ENCODE data around the gene OSBPL7. TPM values are rescaled to one million over a fixed set of nuclear protein-coding genes. Genes with fewer than 3 reads are reported as not detected.
A peak's percentile ranks its signal among the peaks of the same experiment; 100 is the strongest.

Gene OSBPL7
- total and polyA plus RNA-seq, 2 of the 13 experiments (the other 11 are each of a cell fraction or from before 2014, with no cell fraction given) = 4.7 to 6.6 TPM

DNA sequence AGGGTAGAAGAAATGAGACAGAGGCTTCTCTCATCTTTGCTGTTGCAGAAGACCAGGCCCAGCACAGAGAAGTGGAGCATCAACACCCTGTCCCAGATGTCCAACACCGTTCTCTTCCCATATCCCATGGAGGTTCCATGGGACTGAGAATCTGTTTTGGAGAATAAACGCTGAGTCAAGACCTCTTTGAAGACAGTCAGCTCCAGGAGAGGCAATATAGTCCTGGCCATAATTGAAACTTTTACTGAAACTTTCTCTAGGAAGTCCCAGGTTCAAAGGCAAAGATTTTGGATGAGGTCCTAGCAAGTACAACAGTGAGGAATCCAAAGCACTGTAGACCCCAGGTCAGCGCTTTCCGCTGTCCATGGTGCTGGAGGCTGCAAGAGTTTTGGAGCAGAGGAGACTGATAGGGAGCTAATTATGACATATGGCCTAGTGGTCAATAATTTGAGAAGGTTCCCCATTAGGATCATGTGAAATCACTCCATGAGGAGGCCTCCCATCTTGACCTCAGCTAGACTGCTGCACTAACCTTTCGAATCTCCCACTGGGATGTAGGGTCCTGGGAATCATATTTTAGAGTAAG lies 36.0 kb downstream of the OSBPL7 start (continued):
- TF ChIP-seq AKAP8 (CRISPR knock-in tag; IDR thresholded peaks at IDR 0.05) (no peak), ONECUT2 (CRISPR knock-in tag; IDR thresholded peaks at IDR 0.05) (0 out of 2 replicates have a peak, but pooled peaks have one; percentile 24), ELF3 (CRISPR knock-in tag; IDR thresholded peaks at IDR 0.05) (peak; percentile 67), MIER2 (CRISPR knock-in tag; IDR thresholded peaks at IDR 0.05) (peak; percentile 99), RBM22 (optimal IDR thresholded peaks at IDR 0.05; ENCODE audit: low read length) (no peak), PRMT3 (CRISPR knock-in tag; IDR thresholded peaks at IDR 0.05; ENCODE audit: borderline replicate concordance, low read depth) (no peak), ZNF816 (CRISPR knock-in tag; IDR thresholded peaks at IDR 0.05; ENCODE audit: borderline replicate concordance) (peak; percentile 52; the same call in 1 of the 2 replicates), ZNF644 (CRISPR knock-in tag; IDR thresholded peaks at IDR 0.05; ENCODE audit: low read depth) (0 out of 2 replicates have a peak, but pooled peaks have one; percentile 72), RFX5 (IDR thresholded peaks at IDR 0.05; ENCODE audit: low read depth, low read length) (no peak), LRRFIP1 (CRISPR knock-in tag; conservative IDR thresholded peaks at IDR 0.05) (0 out of 2 replicates have a peak, but pooled peaks have one; percentile 86), EEA1 (CRISPR knock-in tag; IDR thresholded peaks at IDR 0.05; ENCODE audit: borderline replicate concordance) (no peak), TAF15 (IDR thresholded peaks at IDR 0.05; ENCODE audit: low read depth, low read length, poor library complexity, severe bottlenecking) (no peak)
- TF ChIP-seq, protein P1, sequence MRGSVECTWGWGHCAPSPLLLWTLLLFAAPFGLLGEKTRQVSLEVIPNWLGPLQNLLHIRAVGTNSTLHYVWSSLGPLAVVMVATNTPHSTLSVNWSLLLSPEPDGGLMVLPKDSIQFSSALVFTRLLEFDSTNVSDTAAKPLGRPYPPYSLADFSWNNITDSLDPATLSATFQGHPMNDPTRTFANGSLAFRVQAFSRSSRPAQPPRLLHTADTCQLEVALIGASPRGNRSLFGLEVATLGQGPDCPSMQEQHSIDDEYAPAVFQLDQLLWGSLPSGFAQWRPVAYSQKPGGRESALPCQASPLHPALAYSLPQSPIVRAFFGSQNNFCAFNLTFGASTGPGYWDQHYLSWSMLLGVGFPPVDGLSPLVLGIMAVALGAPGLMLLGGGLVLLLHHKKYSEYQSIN (CRISPR knock-in tag; IDR thresholded peaks at IDR 0.05; ENCODE audit: borderline replicate concordance) = 0 out of 2 replicates have a peak, but pooled peaks have one; percentile 41
- TF ChIP-seq, protein P2, sequence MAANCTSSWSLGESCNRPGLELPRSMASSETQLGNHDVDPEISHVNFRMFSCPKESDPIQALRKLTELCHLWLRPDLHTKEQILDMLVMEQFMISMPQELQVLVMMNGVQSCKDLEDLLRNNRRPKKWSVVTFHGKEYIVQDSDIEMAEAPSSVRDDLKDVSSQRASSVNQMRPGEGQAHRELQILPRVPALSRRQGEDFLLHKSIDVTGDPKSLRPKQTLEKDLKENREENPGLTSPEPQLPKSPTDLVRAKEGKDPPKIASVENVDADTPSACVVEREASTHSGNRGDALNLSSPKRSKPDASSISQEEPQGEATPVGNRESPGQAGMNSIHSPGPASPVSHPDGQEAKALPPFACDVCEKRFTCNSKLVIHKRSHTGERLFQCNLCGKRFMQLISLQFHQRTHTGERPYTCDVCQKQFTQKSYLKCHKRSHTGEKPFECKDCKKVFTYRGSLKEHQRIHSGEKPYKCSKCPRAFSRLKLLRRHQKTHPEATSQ (CRISPR knock-in tag; IDR thresholded peaks at IDR 0.05; ENCODE audit: borderline replicate concordance) = no peak
- TF ChIP-seq, protein P3, sequence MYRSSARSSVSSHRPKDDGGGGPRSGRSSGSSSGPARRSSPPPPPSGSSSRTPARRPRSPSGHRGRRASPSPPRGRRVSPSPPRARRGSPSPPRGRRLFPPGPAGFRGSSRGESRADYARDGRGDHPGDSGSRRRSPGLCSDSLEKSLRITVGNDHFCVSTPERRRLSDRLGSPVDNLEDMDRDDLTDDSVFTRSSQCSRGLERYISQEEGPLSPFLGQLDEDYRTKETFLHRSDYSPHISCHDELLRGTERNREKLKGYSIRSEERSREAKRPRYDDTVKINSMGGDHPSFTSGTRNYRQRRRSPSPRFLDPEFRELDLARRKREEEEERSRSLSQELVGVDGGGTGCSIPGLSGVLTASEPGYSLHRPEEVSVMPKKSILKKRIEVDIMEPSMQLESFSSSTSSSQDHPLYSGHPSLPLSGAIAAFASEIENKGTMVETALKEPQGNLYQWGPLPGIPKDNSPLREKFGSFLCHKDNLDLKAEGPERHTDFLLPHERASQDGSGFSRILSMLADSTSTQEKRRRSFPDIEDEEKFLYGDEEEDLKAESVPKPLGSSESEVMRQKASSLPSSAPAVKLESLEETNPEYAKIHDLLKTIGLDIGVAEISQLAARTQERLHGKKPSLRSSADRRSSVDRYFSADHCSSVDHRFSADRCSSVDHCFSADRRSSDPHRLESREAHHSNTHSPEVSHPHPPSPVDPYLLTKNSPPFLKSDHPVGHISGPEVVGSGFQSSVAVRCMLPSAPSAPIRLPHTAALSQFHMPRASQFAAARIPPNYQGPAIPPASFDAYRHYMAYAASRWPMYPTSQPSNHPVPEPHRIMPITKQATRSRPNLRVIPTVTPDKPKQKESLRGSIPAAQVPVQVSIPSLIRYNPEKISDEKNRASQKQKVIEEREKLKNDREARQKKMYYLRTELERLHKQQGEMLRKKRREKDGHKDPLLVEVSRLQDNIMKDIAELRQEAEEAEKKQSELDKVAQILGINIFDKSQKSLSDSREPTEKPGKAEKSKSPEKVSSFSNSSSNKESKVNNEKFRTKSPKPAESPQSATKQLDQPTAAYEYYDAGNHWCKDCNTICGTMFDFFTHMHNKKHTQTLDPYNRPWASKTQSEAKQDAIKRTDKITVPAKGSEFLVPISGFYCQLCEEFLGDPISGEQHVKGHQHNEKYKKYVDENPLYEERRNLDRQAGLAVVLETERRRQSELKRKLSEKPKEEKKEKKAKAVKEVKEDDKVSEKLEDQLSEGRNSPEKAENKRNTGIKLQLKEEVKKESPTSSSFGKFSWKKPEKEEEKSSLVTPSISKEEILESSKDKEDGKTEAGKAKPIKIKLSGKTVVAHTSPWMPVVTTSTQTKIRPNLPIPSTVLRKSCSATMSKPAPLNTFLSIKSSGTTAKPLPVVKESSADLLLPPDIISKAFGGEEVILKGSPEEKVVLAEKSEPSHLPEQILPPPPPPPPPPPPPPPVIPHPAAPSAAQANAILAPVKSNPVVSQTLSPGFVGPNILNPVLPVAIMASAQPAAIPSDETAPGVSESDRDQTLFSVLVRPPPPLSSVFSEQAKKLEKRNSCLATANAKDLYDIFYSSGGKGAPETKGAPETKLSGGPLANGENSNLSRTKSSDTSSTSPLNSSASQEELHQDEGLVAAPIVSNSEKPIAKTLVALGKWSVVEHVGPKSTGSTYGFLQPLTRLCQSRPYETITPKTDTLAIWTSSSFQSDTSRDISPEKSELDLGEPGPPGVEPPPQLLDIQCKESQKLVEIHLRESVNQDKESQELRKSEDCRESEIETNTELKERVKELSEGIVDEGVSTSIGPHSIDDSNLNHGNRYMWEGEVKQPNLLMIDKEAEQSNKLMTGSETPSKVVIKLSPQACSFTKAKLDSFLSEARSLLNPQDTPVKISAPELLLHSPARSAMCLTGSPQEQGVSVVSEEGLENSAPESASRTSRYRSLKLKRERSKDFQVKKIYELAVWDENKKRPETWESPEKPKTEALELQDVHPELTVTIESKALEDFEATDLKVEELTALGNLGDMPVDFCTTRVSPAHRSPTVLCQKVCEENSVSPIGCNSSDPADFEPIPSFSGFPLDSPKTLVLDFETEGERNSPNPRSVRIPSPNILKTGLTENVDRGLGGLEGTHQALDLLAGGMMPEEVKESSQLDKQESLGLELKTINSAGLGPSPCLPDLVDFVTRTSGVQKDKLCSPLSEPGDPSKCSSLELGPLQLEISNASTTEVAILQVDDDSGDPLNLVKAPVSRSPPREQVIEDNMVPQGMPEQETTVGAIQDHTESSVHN (CRISPR knock-in tag; IDR thresholded peaks at IDR 0.05) = no peak

All from HepG2 (cell line).